DOHH2 (cell line): ENCODE data around the gene PDE8B.

Experiments
- H3F3A ChIP-seq: fragments of 200-600 bp; sonication (generic), shearing (Covaris generic); 2 replicates; pipeline ENCODE4 v1.6.0; 2016; ENCODE audit warnings: antibody characterized with exemption, mild to moderate bottlenecking; ENCODE audit not compliant: control insufficient read depth, insufficient read depth
- H3K27ac ChIP-seq: fragments of 200-600 bp; sonication (generic); 2 replicates; pipeline ENCODE4 v1.5.1; 2014; ENCODE audit warnings: low read depth, mild to moderate bottlenecking, low read length, moderate library complexity
- H3K27me3 ChIP-seq: fragments of 200-600 bp; sonication (generic); 2 replicates; pipeline ENCODE4 v1.6.1; 2014; ENCODE audit warnings: mild to moderate bottlenecking, low read length, mixed read lengths; ENCODE audit not compliant: control insufficient read depth
- H3K36me3 ChIP-seq: fragments of 200-600 bp; sonication (generic); 2 replicates; pipeline ENCODE4 v1.6.1; 2014; ENCODE audit warnings: mild to moderate bottlenecking, low read length, moderate library complexity, mixed read lengths; ENCODE audit not compliant: control insufficient read depth
- H3K4me1 ChIP-seq: fragments of 200-600 bp; sonication (generic); 2 replicates; pipeline ENCODE4 v1.6.1; 2014; ENCODE audit warnings: mild to moderate bottlenecking, low read length, mixed read lengths; ENCODE audit not compliant: control insufficient read depth
- H3K4me2 ChIP-seq: fragments of 200-600 bp; sonication (generic); 2 replicates; pipeline ENCODE4 v1.6.0; 2014; ENCODE audit warnings: mild to moderate bottlenecking, low read length, moderate library complexity
- H3K4me3 ChIP-seq: fragments of 200-600 bp; sonication (generic); 2 replicates; pipeline ENCODE4 v1.5.1; 2014; ENCODE audit warnings: mild to moderate bottlenecking, low read length, mixed read lengths
- H3K79me2 ChIP-seq: fragments of 200-600 bp; sonication (generic); 2 replicates; pipeline ENCODE4 v1.6.1; 2014; ENCODE audit warnings: mild to moderate bottlenecking, low read length, mixed read lengths; ENCODE audit not compliant: control insufficient read depth
- H3K9me2 ChIP-seq: fragments of 200-600 bp; sonication (generic); replicated peaks from 2 replicates; pipeline ENCODE4 v1.6.1; 2014; ENCODE audit warnings: mild to moderate bottlenecking, low read length, mixed read lengths; ENCODE audit not compliant: control insufficient read depth
- H3K9me3 ChIP-seq: fragments of 200-600 bp; sonication (generic); 2 replicates; pipeline ENCODE4 v1.6.1; 2014; ENCODE audit warnings: antibody characterized with exemption, low read length, mixed read lengths; ENCODE audit not compliant: control insufficient read depth, insufficient read depth
- H4K20me1 ChIP-seq: fragments of 200-600 bp; sonication (generic); 2 replicates; pipeline ENCODE4 v1.6.0; 2014; ENCODE audit warnings: low read depth, mild to moderate bottlenecking, antibody characterized with exemption, low read length, moderate library complexity; ENCODE audit not compliant: control insufficient read depth, insufficient read depth
- EZH2phosphoT487 ChIP-seq: fragments of 200-600 bp; sonication (generic); IDR thresholded peaks from 2 replicates; pipeline ENCODE4 v1.6.1; 2017; ENCODE audit warnings: borderline replicate concordance, mild to moderate bottlenecking, antibody characterized with exemption, low read length, moderate library complexity, mixed read lengths
- TF ChIP-seq, protein P1 (sequence below): fragments of 200-600 bp; sonication (generic); IDR thresholded peaks from one replicate; pipeline ENCODE4 v1.5.1; 2014; ENCODE audit warnings: antibody characterized with exemption, mild to moderate bottlenecking, low read depth, low read length; ENCODE audit not compliant: poor library complexity, severe bottlenecking

The PDE8B gene

DNA sequence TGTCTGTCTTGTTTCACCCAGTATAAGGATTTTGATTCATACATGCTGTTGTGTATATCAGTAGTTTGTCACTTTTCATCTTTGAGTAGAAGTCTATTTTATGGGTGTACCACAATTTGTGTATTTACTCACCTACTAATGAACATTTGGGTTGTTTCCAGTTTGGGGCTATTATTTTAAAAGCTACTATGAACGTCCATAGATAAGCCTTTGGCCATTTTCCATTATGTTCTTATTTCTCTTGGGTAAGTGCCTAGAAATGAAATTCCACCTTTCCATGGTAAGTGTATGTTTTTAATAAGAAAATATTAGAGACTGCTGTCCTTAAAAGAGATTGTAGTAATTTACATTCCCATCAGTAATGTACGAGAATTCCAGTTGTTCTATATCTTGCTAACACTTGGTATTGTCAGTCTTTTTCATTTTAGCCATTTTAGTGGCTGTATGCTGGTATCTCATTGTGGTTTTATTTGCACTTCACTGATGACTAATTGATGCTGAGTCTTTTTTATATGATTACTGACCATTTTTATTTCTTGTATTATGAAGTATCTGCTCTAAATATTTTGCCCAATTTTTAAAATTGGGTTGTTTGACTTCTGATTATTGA, 17.9 kb upstream of the PDE8B start:
- Histone ChIP-seq H3K79me2 (no peaks in the 10 kb centered on the region), H3K27ac (no peak overlapping the region), H3K9me2 (no peaks in the 10 kb centered on the region), H4K20me1 (no peaks in the 10 kb centered on the region), H3K4me1 (no peaks in the 10 kb centered on the region), H3K4me2 (no peak overlapping the region), H3F3A (no peaks in the 10 kb centered on the region), H3K9me3 (no peaks in the 10 kb centered on the region), H3K4me3 (no peak overlapping the region), H3K36me3 (no peaks in the 10 kb centered on the region), H3K27me3 (peaks cover 6% of the 10 kb centered on the region; the same call in 1 of the 2 replicates)
- TF ChIP-seq, protein P1, sequence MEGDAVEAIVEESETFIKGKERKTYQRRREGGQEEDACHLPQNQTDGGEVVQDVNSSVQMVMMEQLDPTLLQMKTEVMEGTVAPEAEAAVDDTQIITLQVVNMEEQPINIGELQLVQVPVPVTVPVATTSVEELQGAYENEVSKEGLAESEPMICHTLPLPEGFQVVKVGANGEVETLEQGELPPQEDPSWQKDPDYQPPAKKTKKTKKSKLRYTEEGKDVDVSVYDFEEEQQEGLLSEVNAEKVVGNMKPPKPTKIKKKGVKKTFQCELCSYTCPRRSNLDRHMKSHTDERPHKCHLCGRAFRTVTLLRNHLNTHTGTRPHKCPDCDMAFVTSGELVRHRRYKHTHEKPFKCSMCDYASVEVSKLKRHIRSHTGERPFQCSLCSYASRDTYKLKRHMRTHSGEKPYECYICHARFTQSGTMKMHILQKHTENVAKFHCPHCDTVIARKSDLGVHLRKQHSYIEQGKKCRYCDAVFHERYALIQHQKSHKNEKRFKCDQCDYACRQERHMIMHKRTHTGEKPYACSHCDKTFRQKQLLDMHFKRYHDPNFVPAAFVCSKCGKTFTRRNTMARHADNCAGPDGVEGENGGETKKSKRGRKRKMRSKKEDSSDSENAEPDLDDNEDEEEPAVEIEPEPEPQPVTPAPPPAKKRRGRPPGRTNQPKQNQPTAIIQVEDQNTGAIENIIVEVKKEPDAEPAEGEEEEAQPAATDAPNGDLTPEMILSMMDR, result no peak
- no peak for TF ChIP-seq EZH2phosphoT487

DNA sequence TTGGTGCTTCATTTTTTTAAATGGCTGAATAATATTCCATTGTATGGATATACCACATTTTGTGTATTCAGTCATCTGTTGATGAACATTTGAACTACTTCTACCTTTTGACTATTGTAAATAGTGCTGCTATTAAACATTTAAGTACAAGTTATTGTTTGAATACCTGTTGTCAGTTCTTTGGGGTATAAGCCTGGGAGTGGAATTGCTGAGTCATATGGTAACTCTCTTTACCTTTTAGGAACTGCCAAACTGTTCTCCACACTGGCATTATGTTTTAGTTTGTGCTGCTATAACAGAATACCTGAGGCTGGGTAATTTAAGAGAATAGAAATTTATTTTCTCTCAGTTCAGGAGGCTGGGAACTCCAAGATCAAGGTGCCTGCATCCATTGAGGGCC, 15.7 kb upstream of the PDE8B start:
- H3K79me2 ChIP-seq, result no peaks in the 10 kb centered on the region
- TF ChIP-seq, protein P1, result no peak
- no peak for TF ChIP-seq EZH2phosphoT487
- H3K4me3 ChIP-seq, result no peak overlapping the region
- no peaks in the 10 kb centered on the region for H3K4me1 ChIP-seq
- no peaks in the 10 kb centered on the region for H3F3A ChIP-seq
- H3K4me2 ChIP-seq, result no peak overlapping the region
- H3K9me2 ChIP-seq, result no peaks in the 10 kb centered on the region
- H3K9me3 ChIP-seq, result no peaks in the 10 kb centered on the region
- H3K36me3 ChIP-seq, result no peaks in the 10 kb centered on the region
- H3K27ac ChIP-seq, result no peak overlapping the region
- peaks cover 7% of the 10 kb centered on the region; the same call in 1 of the 2 replicates for H3K27me3 ChIP-seq
- no peaks in the 10 kb centered on the region for H4K20me1 ChIP-seq

DNA sequence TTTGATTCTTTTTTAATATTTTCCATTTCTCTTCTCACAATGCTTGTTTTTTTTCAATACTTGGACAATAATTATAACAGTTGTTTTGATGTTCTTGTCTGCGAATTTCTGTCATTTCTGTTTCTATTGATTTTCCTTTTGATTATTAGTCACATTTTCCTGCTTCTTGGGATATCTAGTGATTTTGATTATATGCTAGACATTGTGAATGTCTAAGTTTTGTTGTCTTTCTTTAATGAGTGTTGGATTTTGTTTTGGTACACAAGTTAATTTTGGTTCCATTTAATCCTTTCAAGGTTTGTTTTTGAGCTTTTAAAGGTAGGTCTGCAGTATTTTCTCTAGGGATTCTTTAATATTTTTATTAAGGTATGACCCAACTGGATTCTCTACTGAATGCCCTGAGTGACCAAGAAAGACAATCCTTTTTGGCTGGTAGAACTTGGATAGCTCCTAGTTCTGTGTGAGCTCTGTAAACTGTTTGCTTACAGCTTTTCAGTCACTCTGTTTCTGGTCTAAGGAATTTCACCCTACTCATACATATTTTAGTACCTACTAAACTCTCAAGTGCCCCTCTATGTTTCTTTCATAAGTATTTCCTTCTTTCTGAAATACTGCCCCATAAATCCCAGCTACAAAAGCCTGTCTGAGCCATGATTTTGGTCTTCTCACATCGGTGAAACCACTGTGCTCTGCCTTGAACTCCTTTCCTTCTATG, 12.5 kb upstream of the PDE8B start:
- H3F3A ChIP-seq, result no peaks in the 10 kb centered on the region
- H3K9me3 ChIP-seq, result no peaks in the 10 kb centered on the region
- H3K36me3 ChIP-seq, result no peaks in the 10 kb centered on the region
- TF ChIP-seq, protein P1, result no peak
- TF ChIP-seq EZH2phosphoT487, result no peak
- H3K79me2 ChIP-seq, result no peaks in the 10 kb centered on the region
- no peak overlapping the region for H3K4me2 ChIP-seq
- H3K27ac ChIP-seq, result no peak overlapping the region
- peaks cover 7% of the 10 kb centered on the region; the same call in 1 of the 2 replicates for H3K27me3 ChIP-seq
- H3K4me3 ChIP-seq, result no peak overlapping the region
- no peaks in the 10 kb centered on the region for H3K9me2 ChIP-seq
- H3K4me1 ChIP-seq, result no peaks in the 10 kb centered on the region
- H4K20me1 ChIP-seq, result no peaks in the 10 kb centered on the region
